Femur (tissue), 1 donor: ENCODE measurements around the gene RAPGEF2.
"Not testable (repeated sequence)": the region's sequence is repeated elsewhere in the genome, so short reads cannot be mapped to it uniquely, and the experiment has no call there.

Experiments used
- DNase-seq: peaks from one replicate; pipeline ENCODE4 v3.0.0-alpha.2; 2017

RAPGEF2 gene

DNA sequence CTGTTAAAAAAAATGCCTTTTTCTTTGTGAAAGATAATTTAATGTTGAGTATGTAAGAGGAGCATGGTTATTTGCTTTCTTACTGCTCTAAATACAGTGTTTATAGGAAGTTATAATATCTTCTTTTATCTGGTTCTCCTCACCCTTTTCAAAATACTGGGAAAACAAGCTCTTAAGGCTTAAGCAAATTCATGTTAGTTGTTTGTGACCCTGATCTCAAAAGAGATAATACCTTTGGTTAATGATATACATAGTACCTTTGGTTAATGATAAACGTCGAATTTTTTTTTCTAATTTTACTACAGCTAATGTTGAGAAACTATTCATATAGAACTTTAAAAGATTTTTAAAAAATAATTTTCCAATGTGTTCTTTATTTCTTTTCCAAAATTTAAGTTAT, 180.1 kb downstream of the RAPGEF2 start:
- no peak for DNase-seq

DNA sequence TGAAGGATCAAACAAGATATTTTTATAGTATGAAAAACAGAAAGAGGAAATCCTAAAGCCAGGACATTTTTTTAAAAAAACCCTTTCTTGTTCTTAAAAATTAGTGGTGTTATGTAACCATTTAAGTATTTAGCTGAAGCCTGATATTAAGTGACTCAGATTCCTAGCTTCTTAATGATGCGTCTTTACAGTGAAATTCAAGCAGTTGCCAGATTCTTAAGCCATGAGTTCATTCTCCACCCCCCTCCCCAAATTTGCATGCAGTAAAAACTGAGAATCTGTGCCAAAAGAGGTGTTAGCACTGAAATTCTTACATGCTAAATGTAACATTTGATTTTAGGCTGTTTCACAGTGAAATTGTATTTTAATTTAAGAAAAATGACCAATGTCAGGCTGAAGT, 180.8 kb downstream of the RAPGEF2 start:
- DNase-seq: no peak

DNA sequence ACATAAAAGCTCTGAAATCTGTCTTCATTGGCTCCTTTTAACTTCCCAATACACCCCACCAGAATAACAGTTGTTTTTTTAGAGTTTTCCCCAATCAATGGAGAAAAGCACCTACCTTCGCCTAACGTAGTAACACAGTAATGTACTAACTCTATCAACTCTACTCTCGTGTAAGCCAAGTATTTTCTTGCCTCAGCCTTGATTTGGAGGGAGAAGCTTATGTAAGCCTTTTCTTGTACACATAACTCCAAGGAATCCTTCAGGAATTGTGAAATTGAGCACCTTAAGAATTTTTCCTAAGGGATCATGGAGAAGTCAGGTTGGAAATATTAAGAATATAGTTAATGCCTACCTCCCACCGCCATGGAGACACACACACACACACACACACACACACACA, 181.2 kb downstream of the RAPGEF2 start:
- no peak for DNase-seq

DNA sequence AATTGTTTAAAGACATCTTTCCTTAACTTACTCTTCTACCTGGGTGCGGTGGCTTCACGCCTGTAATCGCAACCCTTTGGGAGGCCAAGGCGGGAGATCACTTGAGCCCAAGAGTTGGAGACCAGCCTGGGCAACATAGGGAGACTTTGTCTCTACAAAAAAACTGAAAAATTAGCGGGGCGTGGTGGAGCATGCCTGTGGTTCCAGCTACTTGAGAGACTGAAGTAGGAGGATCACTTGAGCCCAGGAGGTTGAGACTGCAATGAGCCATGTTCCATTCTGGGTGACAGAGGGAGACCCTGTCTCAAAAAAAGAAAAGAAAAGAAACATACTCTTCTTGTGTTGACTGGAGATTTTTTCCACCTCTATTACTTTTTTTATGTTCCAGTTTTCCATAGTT, 181.9 kb downstream of the RAPGEF2 start:
- DNase-seq: no peak

DNA sequence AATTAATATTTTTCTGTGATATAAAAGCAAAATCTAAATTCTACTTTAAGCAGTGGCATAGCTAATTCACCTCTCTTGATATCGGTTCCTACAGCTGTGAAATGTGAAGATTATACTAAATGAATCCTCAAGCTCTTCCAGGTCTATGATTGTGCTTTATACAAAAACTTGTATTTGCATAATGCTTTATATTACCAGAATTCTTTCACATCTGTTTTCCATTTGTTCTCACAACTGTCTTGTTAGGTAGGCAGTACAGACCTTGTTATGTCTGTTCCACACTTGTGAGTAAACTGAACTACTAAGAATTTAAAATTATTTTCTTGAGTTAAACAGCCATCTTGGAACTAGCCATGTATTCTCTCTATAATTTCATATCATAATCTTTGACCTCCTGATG, 184.9 kb downstream of the RAPGEF2 start:
- no peak for DNase-seq

DNA sequence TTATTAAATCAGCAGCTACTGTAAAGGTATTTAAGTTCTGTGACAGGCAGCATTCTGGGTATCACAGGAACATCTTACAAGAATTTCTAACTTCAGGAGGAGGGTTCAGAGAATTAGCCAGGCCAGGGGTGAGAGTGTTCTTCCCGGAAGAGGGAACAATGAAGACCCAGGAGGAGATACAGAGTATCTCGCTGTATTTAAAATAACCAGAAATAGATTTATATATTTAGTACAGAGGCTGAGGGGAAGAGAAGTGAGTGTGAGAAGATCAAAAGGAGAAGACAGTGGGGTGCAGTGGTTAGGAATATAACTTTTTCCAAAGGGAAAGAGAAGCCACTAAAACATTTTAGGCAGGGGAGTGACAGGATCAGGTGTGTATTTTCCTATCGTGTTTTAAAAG, 186.8 kb downstream of the RAPGEF2 start:
- DNase-seq: no peak

DNA sequence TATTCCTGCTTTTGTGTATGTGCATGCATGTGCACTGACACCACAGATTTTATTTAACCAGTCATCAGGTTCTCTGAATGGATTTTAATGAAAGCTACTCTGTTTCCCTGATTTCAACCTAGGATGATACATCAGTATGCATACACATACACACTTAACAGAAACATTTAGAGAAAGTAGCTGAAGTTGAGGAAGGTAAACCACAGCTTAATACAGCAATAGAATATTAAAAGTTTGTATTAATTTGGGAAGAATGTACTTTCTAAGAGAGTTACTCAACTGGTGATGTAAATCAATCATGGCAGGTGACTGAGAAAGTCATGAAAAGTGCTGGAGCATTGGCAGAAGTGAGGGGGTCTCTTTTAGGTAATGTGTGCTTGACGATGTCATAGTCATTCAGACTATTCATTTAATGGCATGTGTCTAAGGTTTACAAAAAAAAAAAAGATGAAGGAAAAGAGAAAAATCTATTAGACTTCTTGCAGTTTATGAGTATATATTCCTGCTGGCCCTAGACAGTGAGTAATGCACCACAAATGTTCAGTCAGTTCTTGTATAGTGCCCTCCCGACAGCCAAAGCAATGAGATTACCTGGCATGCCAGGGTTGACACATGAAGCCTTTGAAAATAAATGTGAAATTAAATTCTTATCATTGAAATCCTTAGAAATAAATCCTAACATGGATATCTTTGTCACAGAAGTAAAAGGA, 187.6 kb downstream of the RAPGEF2 start:
- no peak for DNase-seq

DNA sequence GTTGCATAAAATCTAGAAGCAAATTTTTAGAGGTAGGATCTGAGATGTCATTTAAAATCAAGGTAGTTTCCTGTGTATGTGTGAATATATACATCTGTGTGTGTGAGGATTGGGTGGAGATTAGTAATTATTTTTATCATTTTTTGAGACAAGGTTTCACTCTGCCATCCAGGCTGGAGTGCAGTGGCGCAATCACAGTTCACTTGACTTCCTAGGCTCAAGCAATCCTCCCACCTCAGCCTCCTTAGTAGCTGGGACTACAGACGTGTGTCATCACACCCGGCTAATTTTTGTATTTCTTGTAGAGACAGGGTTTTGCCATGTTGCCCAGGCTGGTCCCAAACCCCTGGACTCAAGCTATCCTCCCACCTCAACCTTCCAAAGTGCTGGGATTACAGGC, 188.3 kb downstream of the RAPGEF2 start:
- no peak for DNase-seq

DNA sequence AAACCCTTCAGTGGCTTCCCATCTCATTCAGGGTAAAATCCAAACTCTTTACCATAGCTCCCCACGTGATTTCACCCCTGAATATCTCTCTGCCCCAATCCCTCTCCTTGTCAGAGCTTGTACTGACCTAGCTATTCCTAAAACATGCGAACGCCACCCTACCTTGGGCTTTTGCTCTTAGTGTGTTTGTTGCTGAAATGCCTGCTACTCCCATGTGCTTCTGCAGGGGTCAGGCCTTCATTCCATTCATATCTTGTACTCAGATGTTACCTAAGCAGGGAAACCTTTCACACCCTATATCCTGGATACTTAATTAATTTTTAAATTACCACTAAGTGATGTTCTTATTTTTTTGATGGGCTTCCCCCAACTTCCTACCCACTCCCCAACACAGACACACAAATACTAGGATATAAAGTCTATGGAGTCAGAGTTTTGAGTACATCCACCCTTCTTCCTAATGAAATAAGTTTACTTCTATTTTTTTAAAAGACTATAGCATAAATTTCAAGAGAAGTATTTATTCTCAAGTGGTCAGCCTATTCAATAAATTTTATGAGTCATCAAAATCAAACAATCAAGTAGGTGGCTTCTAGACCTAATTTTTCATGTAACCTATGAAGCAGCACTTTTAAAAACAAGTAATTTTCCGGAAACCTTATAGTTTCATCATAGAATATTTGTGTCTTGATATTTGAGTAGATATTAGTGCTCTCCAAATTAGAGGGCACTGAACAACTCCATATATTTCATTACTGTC, 189.4 kb downstream of the RAPGEF2 start:
- no peak for DNase-seq

DNA sequence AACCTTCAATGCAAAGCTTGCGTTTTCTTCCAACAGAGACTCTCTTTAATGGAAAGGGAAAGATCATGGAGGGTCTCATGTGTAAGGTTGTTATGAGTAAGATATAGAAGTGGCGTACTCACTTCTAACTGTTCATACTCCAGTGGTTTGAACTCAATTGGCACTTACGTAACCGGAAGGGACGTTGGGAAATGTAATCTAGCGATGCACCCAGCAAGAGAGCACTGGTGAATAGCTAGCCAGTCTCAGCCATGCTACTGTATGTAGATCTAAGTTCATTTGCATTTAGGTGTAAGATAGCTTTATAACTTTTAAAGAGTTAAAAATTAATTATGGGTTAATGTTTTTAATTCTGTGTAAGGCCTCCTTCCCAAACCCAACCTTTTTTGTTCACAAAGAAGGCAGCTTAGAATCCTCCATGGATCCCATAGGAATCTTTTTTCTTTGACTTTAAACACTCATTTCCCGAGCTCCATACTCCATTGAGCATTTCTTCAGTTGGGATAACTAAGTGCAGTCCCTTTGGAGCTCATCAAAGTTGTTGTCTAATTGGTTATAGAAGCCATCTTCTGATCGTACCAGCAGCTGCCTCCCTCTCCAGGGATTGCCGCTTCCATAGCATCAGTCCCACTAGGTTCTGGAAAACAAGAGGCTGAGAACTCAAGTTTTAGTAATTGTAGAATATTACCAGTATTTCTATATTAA, 191.1 kb downstream of the RAPGEF2 start:
- no peak for DNase-seq

DNA sequence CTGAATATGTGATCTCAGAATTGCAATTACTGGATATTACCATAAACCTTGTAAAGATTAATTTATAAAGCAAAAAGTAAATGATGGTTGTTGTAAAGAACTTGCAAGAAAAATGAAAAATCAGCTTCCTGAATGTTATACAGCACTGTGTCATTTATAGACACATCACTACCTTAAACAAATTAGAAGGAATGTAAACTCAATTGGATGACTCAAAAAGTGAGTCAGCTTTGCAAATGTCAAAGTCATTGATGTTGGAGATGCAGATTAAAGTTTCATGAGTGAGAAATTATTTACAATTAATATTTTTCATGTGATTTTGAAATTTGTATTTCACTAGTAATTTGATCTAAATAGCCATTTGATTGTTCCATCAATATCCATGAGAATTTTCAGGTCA, 193.2 kb downstream of the RAPGEF2 start:
- DNase-seq: no peak

DNA sequence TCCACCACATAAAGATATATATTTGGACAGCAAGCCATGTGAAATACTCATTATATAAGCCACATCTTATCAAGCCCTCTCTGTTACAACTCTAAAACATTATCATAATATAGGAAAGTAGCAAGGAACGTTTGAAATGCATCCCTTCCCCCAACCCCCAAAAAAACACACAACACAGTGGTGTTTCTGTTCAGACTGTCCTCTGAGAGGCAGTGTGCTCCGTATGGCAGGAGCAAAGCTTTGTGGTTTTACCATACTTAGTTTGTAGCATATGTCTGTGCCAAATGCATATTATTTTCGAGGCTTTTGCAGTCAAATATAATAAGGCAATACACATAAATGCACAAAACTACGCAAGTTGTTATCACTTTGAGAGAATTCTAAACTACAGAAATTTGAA, 194.2 kb downstream of the RAPGEF2 start:
- DNase-seq: no peak

DNA sequence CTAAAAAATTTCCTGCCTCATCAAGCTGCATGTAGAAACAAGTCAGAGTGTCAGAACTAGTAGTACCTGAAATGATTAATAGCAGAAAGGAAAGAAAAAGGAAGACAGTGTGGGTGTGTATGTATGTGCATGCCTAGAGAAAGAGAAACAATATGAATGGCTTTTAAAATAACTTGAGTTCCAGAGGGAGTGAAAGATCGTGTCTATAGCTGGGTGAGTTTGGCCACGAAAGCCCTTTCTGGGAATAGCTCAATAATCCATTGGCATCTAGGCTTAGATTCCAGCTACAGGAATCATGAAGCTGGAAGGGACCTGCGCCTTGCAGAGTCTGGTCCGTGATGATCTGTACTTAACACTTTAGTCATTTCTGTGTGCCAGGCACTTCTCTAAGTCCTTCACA, 195.6 kb downstream of the RAPGEF2 start:
- DNase-seq: no peak

DNA sequence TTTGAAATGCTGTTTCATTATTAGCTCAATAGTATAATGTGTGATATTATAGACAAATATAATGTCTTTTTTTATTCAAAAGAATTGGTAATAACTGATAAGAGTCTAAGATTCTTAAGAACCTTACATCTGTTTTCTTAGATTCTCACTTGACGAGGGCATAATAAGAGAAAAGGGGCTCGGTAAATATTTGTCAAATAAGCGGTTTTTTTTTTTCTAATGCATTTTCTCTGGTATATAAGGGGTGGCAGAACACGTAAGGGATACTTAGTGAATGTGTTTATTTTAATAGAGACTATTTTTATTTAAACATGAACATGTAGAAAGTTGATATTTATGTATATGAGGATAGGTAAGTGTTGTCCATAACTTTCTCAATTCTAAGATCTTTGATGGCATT, 200.6 kb downstream of the RAPGEF2 start:
- DNase-seq: no peak

DNA sequence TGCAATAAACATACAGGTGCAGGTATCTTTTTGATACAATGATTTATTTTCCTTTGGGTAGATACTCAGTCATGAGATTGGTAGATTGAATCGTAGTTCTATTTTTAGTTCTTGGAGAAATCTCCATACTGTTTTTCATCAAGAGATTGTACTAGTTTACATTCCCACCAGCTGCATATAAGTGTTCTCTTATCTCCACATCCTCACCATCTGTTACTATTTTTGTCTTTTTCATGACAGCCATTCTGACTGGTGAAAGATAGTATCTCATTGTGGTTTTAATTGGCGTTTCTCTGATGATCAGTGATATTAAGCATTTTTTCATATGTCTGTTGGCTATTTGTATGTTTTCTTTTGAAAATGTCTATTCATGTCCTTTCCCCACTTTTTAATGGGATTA, 202.2 kb downstream of the RAPGEF2 start:
- DNase-seq: no peak

DNA sequence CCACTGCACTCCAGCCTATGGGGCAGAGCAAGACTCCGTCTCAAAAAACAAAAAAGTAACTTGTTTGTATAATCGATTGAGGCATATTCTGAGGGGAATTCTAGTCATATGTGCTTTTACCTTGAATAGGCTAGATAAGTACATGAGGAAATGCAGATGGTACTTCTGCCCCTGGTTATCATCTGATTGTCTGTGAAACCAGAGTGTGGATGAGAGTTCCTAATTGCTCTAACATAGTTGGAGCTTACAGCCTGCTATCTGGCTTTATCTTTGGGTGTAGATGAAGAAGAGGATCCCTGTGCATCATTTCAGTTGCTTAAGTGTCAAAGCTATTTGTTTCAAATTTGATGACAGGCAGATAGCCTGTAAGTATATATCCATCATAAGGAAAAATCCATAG, 205.1 kb downstream of the RAPGEF2 start:
- no peak for DNase-seq

DNA sequence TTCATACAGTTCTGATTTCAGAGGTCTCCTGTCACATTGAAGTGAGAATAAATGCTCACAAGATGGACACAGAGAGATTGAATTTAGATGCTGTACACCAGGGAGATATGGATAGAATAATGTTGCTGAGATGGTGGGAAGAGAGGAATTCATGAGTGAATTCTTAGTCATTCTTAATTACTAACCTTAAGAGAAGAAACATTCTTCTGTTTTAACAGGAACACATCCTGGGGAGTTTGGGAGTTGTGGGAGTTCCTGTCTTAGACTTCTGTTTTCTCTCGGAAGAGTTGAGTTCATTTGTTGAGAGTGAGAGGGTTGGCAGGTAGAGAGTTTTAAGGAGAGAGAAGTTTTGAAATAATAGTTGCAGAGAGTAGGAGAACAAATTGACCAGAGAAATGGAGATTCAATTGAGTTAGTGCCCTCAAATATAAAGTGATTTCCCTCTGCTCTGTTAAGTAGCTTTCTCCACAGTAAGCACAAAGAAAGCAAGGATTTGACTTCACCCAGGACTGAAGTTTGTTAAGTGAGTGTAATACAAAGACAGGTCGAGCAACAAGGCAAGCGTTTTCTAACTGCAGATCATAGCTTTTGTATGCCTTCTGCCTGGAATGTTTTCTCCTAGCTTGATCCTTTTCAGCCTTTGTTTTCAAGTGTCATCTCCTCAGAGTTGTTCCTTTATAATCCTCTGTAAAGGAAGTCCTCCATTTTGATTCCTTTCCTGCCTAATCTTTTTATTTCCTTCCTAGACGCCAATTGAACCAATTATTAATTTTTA, 205.9 kb downstream of the RAPGEF2 start:
- no peak for DNase-seq

DNA sequence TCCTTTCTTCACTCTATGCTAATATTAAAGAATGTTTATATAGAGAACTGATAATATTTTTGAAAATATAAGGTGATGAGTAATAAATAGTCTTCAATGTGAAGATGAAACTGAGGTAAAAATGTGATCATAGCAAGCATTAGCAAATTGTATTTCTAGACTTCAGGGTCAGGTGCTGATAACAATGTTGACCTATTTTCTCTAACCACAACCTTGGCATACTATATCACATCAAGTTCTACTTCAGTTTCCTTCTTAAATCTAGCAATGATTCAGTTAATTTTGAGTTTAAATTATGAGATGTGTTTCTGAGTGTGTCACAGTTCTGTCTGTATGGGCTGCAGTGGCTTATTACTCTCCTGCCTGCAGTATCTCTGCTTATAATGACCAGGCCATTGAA, 209.4 kb downstream of the RAPGEF2 start:
- DNase-seq: no peak

DNA sequence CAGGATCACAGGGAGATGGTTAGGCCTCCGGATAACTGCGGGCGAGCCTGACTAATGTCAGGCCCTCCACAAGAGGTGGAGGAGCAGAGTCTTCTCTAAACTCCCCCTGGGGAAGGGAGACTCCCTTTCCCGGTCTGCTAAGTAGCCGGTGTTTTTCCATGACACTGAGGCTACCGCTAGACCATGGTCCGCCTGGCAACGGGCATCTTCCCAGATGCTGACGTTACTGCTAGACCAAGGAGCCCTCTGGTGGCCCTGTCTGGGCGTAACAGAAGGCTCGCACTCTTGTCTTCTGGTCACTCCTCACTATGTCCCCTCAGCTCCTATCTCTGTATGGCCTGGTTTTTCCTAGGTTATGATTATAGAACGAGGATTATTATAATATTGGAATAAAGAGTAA, 213.0 kb downstream of the RAPGEF2 start:
- DNase-seq: not testable (repeated sequence)

DNA sequence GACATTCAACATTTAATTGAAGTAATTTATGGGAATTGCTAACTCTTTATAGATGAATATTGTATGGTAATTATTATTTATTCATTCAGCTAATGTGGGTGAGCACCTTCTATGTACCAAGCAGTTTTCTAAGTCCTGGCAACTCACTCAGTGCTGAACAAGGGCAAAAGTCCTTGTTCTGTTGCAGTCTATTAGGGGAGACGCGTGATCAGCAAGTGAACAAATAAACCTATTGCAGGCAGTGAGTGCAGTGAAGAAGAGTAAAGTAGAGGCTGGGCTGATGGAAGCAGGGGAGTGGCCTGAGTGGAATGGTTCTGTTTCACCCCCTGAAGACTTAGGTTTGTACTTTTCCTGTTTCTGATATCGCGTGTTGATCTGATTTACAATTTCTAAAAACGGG, 214.3 kb downstream of the RAPGEF2 start:
- no peak for DNase-seq

DNA sequence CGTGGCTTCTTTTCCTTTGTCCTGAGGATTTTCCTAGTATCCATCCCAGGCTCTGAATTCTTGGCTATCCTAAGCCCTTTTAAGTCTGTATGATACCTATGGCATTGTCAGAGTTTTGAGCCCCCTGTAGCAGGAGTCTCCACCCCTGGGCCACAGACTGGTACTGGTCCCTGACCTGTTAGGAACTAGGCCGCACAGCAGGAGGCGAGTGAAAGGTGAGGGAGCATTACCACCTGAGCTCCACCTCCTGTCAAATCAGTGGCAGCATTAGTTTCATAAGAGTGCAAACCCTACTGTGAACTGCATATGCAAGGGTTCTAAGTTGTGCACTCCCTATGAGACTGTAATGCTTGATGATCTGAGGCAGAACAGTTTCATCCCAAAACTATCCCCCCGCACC, 216.1 kb downstream of the RAPGEF2 start:
- DNase-seq: no peak

DNA sequence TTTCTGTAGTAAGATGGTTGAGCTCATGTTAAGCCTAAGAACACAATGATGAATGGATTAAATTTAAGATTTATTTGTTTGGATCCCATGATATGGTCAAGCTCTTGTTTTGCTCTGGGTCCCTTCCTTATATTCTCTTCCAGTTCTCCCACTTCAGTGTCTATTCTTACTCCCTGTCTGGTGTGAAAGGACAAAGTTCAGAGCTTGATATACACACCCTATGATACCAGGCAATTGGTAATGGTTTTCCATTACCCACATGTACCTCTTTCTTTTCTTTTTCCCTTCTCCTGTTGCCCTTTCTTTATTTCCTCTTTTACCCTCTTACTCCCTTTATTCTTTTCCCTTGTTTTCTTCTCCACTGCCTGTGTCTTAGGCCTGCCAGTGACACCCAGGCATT, 223.6 kb downstream of the RAPGEF2 start:
- no peak for DNase-seq

DNA sequence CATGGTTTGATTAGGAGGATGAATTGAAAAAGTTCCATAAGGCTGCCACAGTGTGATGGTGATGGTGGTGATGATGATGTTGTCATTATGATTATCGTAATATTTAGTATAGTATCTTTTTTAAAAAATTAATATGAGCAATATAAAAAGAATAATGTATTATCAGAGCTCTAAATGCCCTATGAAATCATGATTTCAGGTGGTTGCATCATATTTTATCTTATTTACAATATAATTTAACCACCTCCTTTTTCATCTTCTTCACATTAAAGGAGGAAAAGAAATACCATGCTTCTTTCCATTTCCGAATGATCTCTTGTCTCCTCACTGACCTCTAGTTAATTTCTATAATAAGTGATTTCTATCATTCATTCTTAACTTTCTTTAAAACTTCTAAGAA, 225.9 kb downstream of the RAPGEF2 start:
- DNase-seq: no peak
